H9 (cell line): ENCODE data around the gene CAPN3. TPM values are rescaled to one million over a fixed set of nuclear protein-coding genes. Genes with fewer than 3 reads are reported as not detected.

ENCODE experiments used
- DNase-seq: peaks from one replicate; pipeline ENCODE4 v3.0.0-alpha.2; 2017
- H2AFZ ChIP-seq: one replicate; pipeline ENCODE4 v1.6.1; 2013; ENCODE audit warnings: mild to moderate bottlenecking, low read length, control low read depth, moderate library complexity
- H2AK5ac ChIP-seq: 2 replicates; pipeline ENCODE4 v1.6.1; 2013; ENCODE audit warnings: low read length, control low read depth, mixed read lengths; ENCODE audit not compliant: insufficient read length
- H2BK120ac ChIP-seq: one replicate; pipeline ENCODE4 v1.6.1; 2013; ENCODE audit warnings: low read depth, mild to moderate bottlenecking, low read length, control low read depth, inconsistent platforms; ENCODE audit not compliant: poor library complexity, severe bottlenecking
- H2BK12ac ChIP-seq: 2 replicates; pipeline ENCODE4 v1.6.1; 2013; ENCODE audit warnings: low read length, control low read depth, mixed read lengths, low read depth; ENCODE audit not compliant: insufficient read length
- H2BK15ac ChIP-seq: 2 replicates; pipeline ENCODE4 v1.6.1; 2013; ENCODE audit warnings: low read depth, low read length, control low read depth
- H2BK20ac ChIP-seq: one replicate; pipeline ENCODE4 v1.6.1; 2013; ENCODE audit warnings: low read depth, mild to moderate bottlenecking, low read length, control low read depth, inconsistent platforms; ENCODE audit not compliant: poor library complexity, severe bottlenecking
- H2BK5ac ChIP-seq: 2 replicates; pipeline ENCODE4 v1.6.1; 2013; ENCODE audit warnings: low read length, control low read depth, mixed read lengths; ENCODE audit not compliant: insufficient read length
- H3K14ac ChIP-seq: 2 replicates; pipeline ENCODE4 v1.6.1; 2013; ENCODE audit warnings: low read length, control low read depth; ENCODE audit not compliant: insufficient read depth
- H3K18ac ChIP-seq: 2 replicates; pipeline ENCODE4 v1.6.1; 2013; ENCODE audit warnings: low read depth, mild to moderate bottlenecking, mixed read lengths, low read length, control low read depth; ENCODE audit not compliant: insufficient read length
- H3K23ac ChIP-seq: 2 replicates; pipeline ENCODE4 v1.6.1; 2013; ENCODE audit warnings: low read length, control low read depth, mixed read lengths, low read depth; ENCODE audit not compliant: insufficient read length
- H3K23me2 ChIP-seq: 2 replicates; pipeline ENCODE4 v1.6.1; 2013; ENCODE audit warnings: low read depth, mild to moderate bottlenecking, mixed read lengths, low read length, control low read depth; ENCODE audit not compliant: insufficient read length, poor library complexity, severe bottlenecking
- H3K27ac ChIP-seq: 2 replicates; pipeline ENCODE4 v1.5.1; 2013; ENCODE audit warnings: low read length, control low read depth, mixed read lengths, low read depth; ENCODE audit not compliant: insufficient read length
- H3K27me3 ChIP-seq: 2 replicates; pipeline ENCODE4 v1.6.1; 2013; ENCODE audit warnings: low read length, control low read depth, inconsistent platforms; ENCODE audit not compliant: insufficient read depth
- H3K4ac ChIP-seq: 2 replicates; pipeline ENCODE4 v1.6.1; 2013; ENCODE audit warnings: low read depth, mild to moderate bottlenecking, control low read depth, inconsistent platforms, low read length, moderate library complexity
- H3K4me1 ChIP-seq: 2 replicates; pipeline ENCODE4 v1.6.1; 2013; ENCODE audit warnings: low read length, control low read depth, inconsistent platforms; ENCODE audit not compliant: insufficient read depth
- H3K4me2 ChIP-seq: 2 replicates; pipeline ENCODE4 v1.6.1; 2013; ENCODE audit warnings: low read length, control low read depth, mixed read lengths; ENCODE audit not compliant: insufficient read length, insufficient read depth
- H3K56ac ChIP-seq: 2 replicates; pipeline ENCODE4 v1.6.1; 2013; ENCODE audit warnings: low read depth, mild to moderate bottlenecking, mixed read lengths, low read length, control low read depth; ENCODE audit not compliant: insufficient read length
- H3K79me1 ChIP-seq: 2 replicates; pipeline ENCODE4 v1.6.1; 2013; ENCODE audit warnings: low read depth, mild to moderate bottlenecking, moderate library complexity, low read length, control low read depth, inconsistent platforms; ENCODE audit not compliant: insufficient read depth, poor library complexity, severe bottlenecking
- H3K79me2 ChIP-seq: 2 replicates; pipeline ENCODE4 v1.6.1; 2013; ENCODE audit warnings: low read length, control low read depth, inconsistent platforms; ENCODE audit not compliant: insufficient read depth
- H3K9ac ChIP-seq: 2 replicates; pipeline ENCODE4 v1.6.1; 2013; ENCODE audit warnings: low read length, control low read depth, mixed read lengths; ENCODE audit not compliant: insufficient read length; ENCODE audit errors: extremely low read depth
- H3K9me3 ChIP-seq: one replicate; pipeline ENCODE4 v1.6.1; 2013; ENCODE audit warnings: low read depth, low read length, inconsistent platforms; ENCODE audit not compliant: control insufficient read depth
- H3T11ph ChIP-seq: one replicate; pipeline ENCODE4 v1.6.1; 2013; ENCODE audit warnings: mild to moderate bottlenecking, low read length, control low read depth, inconsistent platforms
- H4K20me1 ChIP-seq: one replicate; pipeline ENCODE4 v1.6.1; 2013; ENCODE audit not compliant: control insufficient read depth, insufficient read length, insufficient read depth
- H4K5ac ChIP-seq: 2 replicates; pipeline ENCODE4 v1.6.1; 2013; ENCODE audit warnings: low read depth, mild to moderate bottlenecking, mixed read lengths, low read length, control low read depth; ENCODE audit not compliant: insufficient read length
- H4K8ac ChIP-seq: replicated peaks from 2 replicates; pipeline ENCODE4 v1.6.1; 2013; ENCODE audit warnings: low read length, control low read depth, mixed read lengths, low read depth; ENCODE audit not compliant: insufficient read length
- H4K91ac ChIP-seq: 2 replicates; pipeline ENCODE4 v1.6.1; 2013; ENCODE audit warnings: low read depth, mild to moderate bottlenecking, moderate library complexity, mixed read lengths, low read length, control low read depth; ENCODE audit not compliant: insufficient read length
- H3K27ac Mint-ChIP-seq, 3 experiments: 2 replicates in 2 of 3; 3 replicates in 1 of 3; pipeline ENCODE4 v1.8.0; 2020 to 2021; ENCODE audit warnings: mixed read lengths in 3 of 3, mild to moderate bottlenecking in 1 of 3, moderate library complexity in 1 of 3
- H3K27me3 Mint-ChIP-seq: 2 replicates; pipeline ENCODE4 v1.8.0; 2021; ENCODE audit warnings: low read depth, mild to moderate bottlenecking, moderate library complexity, mixed read lengths
- H3K36me3 Mint-ChIP-seq, 3 experiments: 2 replicates in 2 of 3; 3 replicates in 1 of 3; pipeline ENCODE4 v1.8.0; 2020 to 2021; ENCODE audit warnings: low read depth in 3 of 3, mixed read lengths in 3 of 3; ENCODE audit not compliant: insufficient read depth in 1 of 3
- H3K4me1 Mint-ChIP-seq, 2 experiments: 2 replicates each; pipeline ENCODE4 v1.8.0; 2020; ENCODE audit warnings: mixed read lengths in 2 of 2
- H3K4me3 Mint-ChIP-seq, 2 experiments: 2 replicates in 1 of 2; 3 replicates in 1 of 2; pipeline ENCODE4 v1.8.0; 2020 to 2021; ENCODE audit warnings: mild to moderate bottlenecking in 2 of 2, mixed read lengths in 2 of 2, moderate library complexity in 1 of 2
- H3K9me3 Mint-ChIP-seq, 2 experiments: 2 replicates in 1 of 2; 3 replicates in 1 of 2; pipeline ENCODE4 v1.8.0; 2020; ENCODE audit warnings: mild to moderate bottlenecking in 2 of 2, mixed read lengths in 2 of 2, moderate library complexity in 1 of 2
- CTCF ChIP-seq: fragments of 200-600 bp; sonication (generic); conservative IDR thresholded peaks from 3 replicates; pipeline ENCODE4 v1.8.0; 2021; ENCODE audit warnings: antibody characterized with exemption, mild to moderate bottlenecking
- WGBS: extraction: QIAGEN DNeasy Blood & Tissue Kit; methylation state at CpG from one replicate; pipeline ENCODE4 v1.1.7; 2013; ENCODE audit warnings: missing lambda C conversion rate, low lambda C conversion rate, mixed read lengths; ENCODE audit not compliant: insufficient read length; ENCODE audit errors: extremely low coverage; 5-methylcytosine and 5-hydroxymethylcytosine counted together
- total RNA-seq: library from RNA; stranded (reverse); gene quantifications from 2 replicates; pipeline ENCODE4 v1.2.1, GENCODE V29; 2021

The CAPN3 gene
- total RNA-seq, 1 experiment from 2014 or later, result 0.31 TPM

- no peak overlapping the region for H2BK12ac ChIP-seq
- H3K4ac ChIP-seq, result no peak overlapping the region
- H3K18ac ChIP-seq, result no peak overlapping the region
- H4K91ac ChIP-seq, result no peak overlapping the region
- no peak overlapping the region for H2AK5ac ChIP-seq
- no peaks in the 10 kb centered on the region for H3K23me2 ChIP-seq
- H3K79me2 ChIP-seq, result no peaks in the 10 kb centered on the region
- no peak overlapping the region for H3K27ac Mint-ChIP-seq
- no peak overlapping the region for H3K23ac ChIP-seq
- no peaks in the 10 kb centered on the region for H4K20me1 ChIP-seq
- no peak overlapping the region for H3T11ph ChIP-seq
- H3K79me1 ChIP-seq, result no peaks in the 10 kb centered on the region
- no peak overlapping the region for H2AFZ ChIP-seq
- DNase-seq, result no peak
- H4K5ac ChIP-seq, result no peak overlapping the region
- no peaks in the 10 kb centered on the region; the same call in none of the 2 replicates for H3K27me3 Mint-ChIP-seq
- no peak overlapping the region for H2BK5ac ChIP-seq
- H3K9ac ChIP-seq, result no peak overlapping the region
- H4K8ac ChIP-seq, result no peak overlapping the region
- no peak overlapping the region for H3K14ac ChIP-seq
- H2BK120ac ChIP-seq, result no peak overlapping the region
- no peak overlapping the region for H2BK20ac ChIP-seq
- peaks cover 0 to 3% (median 0%) of the 10 kb centered on the region in 3 experiments; a peak in 1 of 7 replicates for H3K36me3 Mint-ChIP-seq
- H3K4me1 Mint-ChIP-seq, result peaks cover 4 to 7% of the 10 kb centered on the region in 2 experiments
- H3K27me3 ChIP-seq, result no peaks in the 10 kb centered on the region
- H3K4me2 ChIP-seq, result no peak overlapping the region
- no peaks in the 10 kb centered on the region for H3K9me3 Mint-ChIP-seq
- H3K56ac ChIP-seq, result no peak overlapping the region
- no peaks in the 10 kb centered on the region for H3K4me1 ChIP-seq
- no peak for TF ChIP-seq CTCF
- no CpG with 5 or more reads among the region's 5 CpGs for WGBS
- H3K9me3 ChIP-seq, result no peaks in the 10 kb centered on the region
- no peak overlapping the region for H2BK15ac ChIP-seq
- H3K4me3 Mint-ChIP-seq, result no peak overlapping the region
- H3K27ac ChIP-seq, result no peak overlapping the region
These were observed 2.5 kb upstream of the CAPN3 start for GRCh38 chr15:42356851-42357250.
